MCF 10A (cell line): Measurements from ENCODE around the gene RBP3. TPM values are rescaled to one million over a fixed set of nuclear protein-coding genes. Genes with fewer than 3 reads are reported as not detected.

Experiments used
- BruUV-seq: library from RNA; stranded (reverse); fragments of 400-500 nt; replicated peaks from 2 replicates; lab custom pipeline; 2021; lab: Mats Ljungman, UMichigan
- CTCF ChIA-PET: fragments of 300-600 bp; sonication (Branson Sonifier 250); formaldehyde crosslinking; extraction: SDS; loops from one replicate; lab custom pipeline; 2021; ENCODE audit warnings: antibody characterized with exemption, inconsistent platforms; lab: Yijun Ruan, JAX
- POLR2A ChIA-PET: fragments of 300-600, 350-650 bp; sonication (Branson Sonifier 250); formaldehyde crosslinking; extraction: SDS; loops from one replicate; lab custom pipeline; 2020; ENCODE audit warnings: antibody characterized with exemption, inconsistent platforms; lab: Yijun Ruan, JAX
- DNase-seq: peaks from one replicate; pipeline ENCODE4 v3.0.0-alpha.2; 2018; ENCODE audit not compliant: unreplicated experiment
- H3K27ac Mint-ChIP-seq: one replicate; pipeline ENCODE4 v1.8.0; 2022; ENCODE audit warnings: mild to moderate bottlenecking, low read depth, mixed read lengths; ENCODE audit not compliant: unreplicated experiment
- H3K27me3 Mint-ChIP-seq: one replicate; pipeline ENCODE4 v1.8.0; 2022; ENCODE audit warnings: mixed read lengths; ENCODE audit not compliant: insufficient read depth, unreplicated experiment
- H3K36me3 Mint-ChIP-seq: one replicate; pipeline ENCODE4 v1.8.0; 2022; ENCODE audit warnings: mild to moderate bottlenecking, moderate library complexity, mixed read lengths; ENCODE audit not compliant: insufficient read depth, unreplicated experiment
- H3K4me1 Mint-ChIP-seq: one replicate; pipeline ENCODE4 v1.8.0; 2022; ENCODE audit warnings: mixed read lengths; ENCODE audit not compliant: insufficient read depth, unreplicated experiment
- H3K4me3 Mint-ChIP-seq: one replicate; pipeline ENCODE4 v1.8.0; 2022; ENCODE audit warnings: mild to moderate bottlenecking, moderate library complexity, mixed read lengths; ENCODE audit not compliant: unreplicated experiment
- H3K9me3 Mint-ChIP-seq: one replicate; pipeline ENCODE4 v1.8.0; 2022; ENCODE audit warnings: mixed read lengths; ENCODE audit not compliant: unreplicated experiment
- CTCF ChIP-seq: fragments of 200-600 bp; IDR thresholded peaks from one replicate; pipeline ENCODE4 v1.8.0; 2022; ENCODE audit warnings: antibody characterized with exemption, mild to moderate bottlenecking; ENCODE audit not compliant: unreplicated experiment
- intact Hi-C: fragments of 100-400 bp; cut with micrococcal nuclease; formaldehyde crosslinking; loops from 2 replicates; pipeline ENCODE4 v1.14.1; 2022
- total RNA-seq: library from RNA; stranded (reverse); gene quantifications from 2 replicates; pipeline ENCODE4 v1.2.3, GENCODE V29; 2022

The RBP3 gene
- total RNA-seq, 1 experiment from 2014 or later = not detected

GRCh38 chr10:47371629-47372485 lies 23.7 kb downstream of the RBP3 start:
- Mint-ChIP-seq H3K9me3 (no peaks in the 10 kb centered on the region), H3K27me3 (peaks cover 14% of the 10 kb centered on the region), H3K27ac (no peak overlapping the region), H3K36me3 (no peaks in the 10 kb centered on the region), H3K4me1 (no peaks in the 10 kb centered on the region), H3K4me3 (no peak overlapping the region)
- CTCF ChIA-PET = interaction anchor here (0.7 to 6.3 kb wide), 2 partner anchors 11 to 323 kb away, joined by 3 to 48 read pairs; no protein-coding TSS in a partner anchor
- no TSS peak for BruUV-seq
- no peak for DNase-seq
- POLR2A ChIA-PET = interaction anchor here (0.6 to 0.7 kb wide), 2 partner anchors 19 to 24 kb away, joined by 3 to 4 read pairs; no protein-coding TSS in a partner anchor
- TF ChIP-seq CTCF = no peak
- intact Hi-C loops = no loop called here

GRCh38 chr10:47372726-47373125 lies 24.6 kb downstream of the RBP3 start:
- Mint-ChIP-seq H3K27me3 (peaks cover 23% of the 10 kb centered on the region), H3K27ac (no peak overlapping the region), H3K9me3 (no peaks in the 10 kb centered on the region), H3K4me3 (no peak overlapping the region), H3K36me3 (no peaks in the 10 kb centered on the region), H3K4me1 (peaks cover 8% of the 10 kb centered on the region)
- ChIA-PET POLR2A (no interaction called here), CTCF (interaction anchor here (0.6 to 6.3 kb wide), 2 partner anchors 12 to 1025 kb away, joined by 3 to 48 read pairs; no protein-coding TSS in a partner anchor)
- no peak for TF ChIP-seq CTCF
- no TSS peak for BruUV-seq
- intact Hi-C loops = no loop called here
- no peak for DNase-seq

GRCh38 chr10:47374611-47375536 lies 26.7 kb downstream of the RBP3 start:
- BruUV-seq = no TSS peak
- intact Hi-C loops = no loop called here
- Mint-ChIP-seq H3K27ac (no peak overlapping the region), H3K27me3 (peaks cover 37% of the 10 kb centered on the region), H3K4me3 (no peak overlapping the region), H3K36me3 (no peaks in the 10 kb centered on the region), H3K9me3 (no peaks in the 10 kb centered on the region), H3K4me1 (peaks cover 8% of the 10 kb centered on the region)
- ChIA-PET CTCF (interaction anchor here (0.7 to 6.3 kb wide), 4 partner anchors 10 to 351 kb away, joined by 3 to 48 read pairs (median 5); no protein-coding TSS in a partner anchor), POLR2A (interaction anchor here (0.6 to 1.2 kb wide), 3 partner anchors 20 to 975 kb away, joined by 3 to 4 read pairs (median 3); no protein-coding TSS in a partner anchor)
- no peak for DNase-seq
- TF ChIP-seq CTCF = no peak
